Lower leg skin (tissue), 4 donors: ENCODE measurements around the gene LOXL3. TPM values are rescaled to one million over a fixed set of nuclear protein-coding genes. Genes with fewer than 3 reads are reported as not detected.

Experiments used
- DNase-seq, 2 donors: peaks; one replicate each; pipeline ENCODE4 v3.0.0-alpha.2; 2019; ENCODE audit warnings: low spot score in 2 of 2
- H3K4me3 ChIP-seq: fragments of 200-600 bp; sonication (generic); 2 replicates; pipeline ENCODE4 v1.5.1; 2017; ENCODE audit warnings: mild to moderate bottlenecking, low read depth; ENCODE audit not compliant: poor library complexity, severe bottlenecking
- POLR2A ChIP-seq, 2 donors: fragments of 450-650 bp; IDR thresholded peaks; one replicate each; pipeline ENCODE4 v1.6.1; 2016 to 2017; ENCODE audit warnings: antibody characterized with exemption in 2 of 2, mild to moderate bottlenecking in 1 of 2, moderate library complexity in 1 of 2
- WGBS, 2 donors: methylation state at CpG; one replicate each; pipeline ENCODE4 v1.1.5; 2018; 5-methylcytosine and 5-hydroxymethylcytosine counted together
- intact Hi-C: fragments of 100-400 bp; cut with DNase I; formaldehyde crosslinking; loops from one replicate; pipeline ENCODE4 v1.15.0; 2023; ENCODE audit warnings: low total_unique reads
- total RNA-seq, 4 donors: library from RNA; depleted of rRNA; stranded (reverse); fragments of >200 nt; gene quantifications; one replicate each; pipeline ENCODE4 v1.1.0, GENCODE V29; 2016
- TF ChIP-seq, protein P1 (sequence below), 3 donors: fragments of 450-650 bp; IDR thresholded peaks; one replicate each; pipeline ENCODE4 v1.5.1; 2016; ENCODE audit warnings: antibody characterized with exemption in 3 of 3, mild to moderate bottlenecking in 3 of 3, moderate library complexity in 2 of 3

The LOXL3 gene
- total RNA-seq, 4 donors from 2014 or later: 0.17 to 2.5 (median 1.4) TPM

DNA sequence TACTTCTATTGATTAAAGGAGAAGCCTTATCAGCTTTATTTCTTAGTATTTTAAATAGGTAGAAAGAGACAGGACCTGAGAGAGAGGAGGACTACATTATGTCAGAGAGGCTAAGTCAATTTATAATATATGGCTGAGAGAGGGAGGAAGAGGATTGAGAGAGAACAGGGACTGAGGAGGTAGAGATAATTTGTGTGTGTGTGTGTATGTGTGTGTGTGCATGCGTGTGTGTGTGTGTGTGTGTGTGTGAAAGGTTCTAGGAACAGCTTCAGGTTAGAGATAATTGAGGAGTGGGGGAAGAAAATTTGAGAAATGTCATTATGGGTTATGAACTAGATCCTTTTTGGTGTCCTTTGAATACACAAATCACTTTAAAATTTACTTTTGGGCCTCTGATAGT, 15.9 kb upstream of the LOXL3 start:
- 38 to 69% methylated on average over 1 of the region's 1 CpG for WGBS, 2 donors
- H3K4me3 ChIP-seq: no peak overlapping the region
- no peak for DNase-seq
- intact Hi-C loops: no loop called here
- no peak for TF ChIP-seq POLR2A (IDR thresholded peaks at IDR 0.05)
- TF ChIP-seq, protein P1, sequence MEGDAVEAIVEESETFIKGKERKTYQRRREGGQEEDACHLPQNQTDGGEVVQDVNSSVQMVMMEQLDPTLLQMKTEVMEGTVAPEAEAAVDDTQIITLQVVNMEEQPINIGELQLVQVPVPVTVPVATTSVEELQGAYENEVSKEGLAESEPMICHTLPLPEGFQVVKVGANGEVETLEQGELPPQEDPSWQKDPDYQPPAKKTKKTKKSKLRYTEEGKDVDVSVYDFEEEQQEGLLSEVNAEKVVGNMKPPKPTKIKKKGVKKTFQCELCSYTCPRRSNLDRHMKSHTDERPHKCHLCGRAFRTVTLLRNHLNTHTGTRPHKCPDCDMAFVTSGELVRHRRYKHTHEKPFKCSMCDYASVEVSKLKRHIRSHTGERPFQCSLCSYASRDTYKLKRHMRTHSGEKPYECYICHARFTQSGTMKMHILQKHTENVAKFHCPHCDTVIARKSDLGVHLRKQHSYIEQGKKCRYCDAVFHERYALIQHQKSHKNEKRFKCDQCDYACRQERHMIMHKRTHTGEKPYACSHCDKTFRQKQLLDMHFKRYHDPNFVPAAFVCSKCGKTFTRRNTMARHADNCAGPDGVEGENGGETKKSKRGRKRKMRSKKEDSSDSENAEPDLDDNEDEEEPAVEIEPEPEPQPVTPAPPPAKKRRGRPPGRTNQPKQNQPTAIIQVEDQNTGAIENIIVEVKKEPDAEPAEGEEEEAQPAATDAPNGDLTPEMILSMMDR (IDR thresholded peaks at IDR 0.05): no peak

DNA sequence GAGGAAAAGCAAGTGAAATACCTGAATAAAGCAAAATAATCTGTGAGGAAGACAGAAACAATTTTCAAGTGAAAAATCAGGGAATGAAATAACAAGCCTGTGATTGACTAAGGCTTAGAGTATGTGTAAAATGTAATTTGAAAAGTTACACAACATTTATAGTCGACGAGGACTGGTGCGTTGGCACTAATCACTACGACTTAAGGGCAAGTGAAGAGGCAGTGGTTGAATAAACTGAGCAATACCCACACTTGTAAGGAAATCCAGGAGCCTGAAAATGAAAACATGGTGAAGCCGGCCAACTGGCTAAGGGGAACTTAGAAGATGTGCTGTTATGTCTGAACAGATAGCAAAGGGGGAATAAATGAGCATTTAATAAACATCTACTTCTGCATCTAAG, 14.1 kb upstream of the LOXL3 start:
- intact Hi-C loops: no loop called here
- no peak for DNase-seq
- WGBS, 2 donors: 56 to 60% methylated on average over 5 of the region's 5 CpGs
- TF ChIP-seq POLR2A (IDR thresholded peaks at IDR 0.05): no peak
- TF ChIP-seq, protein P1 (IDR thresholded peaks at IDR 0.05): no peak
- H3K4me3 ChIP-seq: no peak overlapping the region

DNA sequence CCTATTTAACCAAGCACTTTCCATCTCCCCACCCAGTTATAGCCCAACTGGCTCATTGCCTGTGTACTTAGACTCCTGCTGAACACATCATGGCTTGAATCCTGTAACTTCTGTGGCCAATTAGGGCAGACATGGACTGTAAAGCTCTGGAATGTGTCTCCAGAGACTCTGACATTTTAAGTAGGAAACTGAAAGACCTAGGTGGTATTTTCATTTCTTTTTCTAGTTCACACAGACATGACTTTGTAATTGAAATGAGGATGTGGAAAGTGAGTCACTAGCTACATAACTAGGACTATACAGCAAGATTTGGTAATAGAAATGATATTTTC, 13.0 kb upstream of the LOXL3 start:
- TF ChIP-seq POLR2A (IDR thresholded peaks at IDR 0.05): no peak
- TF ChIP-seq, protein P1 (IDR thresholded peaks at IDR 0.05): no peak

DNA sequence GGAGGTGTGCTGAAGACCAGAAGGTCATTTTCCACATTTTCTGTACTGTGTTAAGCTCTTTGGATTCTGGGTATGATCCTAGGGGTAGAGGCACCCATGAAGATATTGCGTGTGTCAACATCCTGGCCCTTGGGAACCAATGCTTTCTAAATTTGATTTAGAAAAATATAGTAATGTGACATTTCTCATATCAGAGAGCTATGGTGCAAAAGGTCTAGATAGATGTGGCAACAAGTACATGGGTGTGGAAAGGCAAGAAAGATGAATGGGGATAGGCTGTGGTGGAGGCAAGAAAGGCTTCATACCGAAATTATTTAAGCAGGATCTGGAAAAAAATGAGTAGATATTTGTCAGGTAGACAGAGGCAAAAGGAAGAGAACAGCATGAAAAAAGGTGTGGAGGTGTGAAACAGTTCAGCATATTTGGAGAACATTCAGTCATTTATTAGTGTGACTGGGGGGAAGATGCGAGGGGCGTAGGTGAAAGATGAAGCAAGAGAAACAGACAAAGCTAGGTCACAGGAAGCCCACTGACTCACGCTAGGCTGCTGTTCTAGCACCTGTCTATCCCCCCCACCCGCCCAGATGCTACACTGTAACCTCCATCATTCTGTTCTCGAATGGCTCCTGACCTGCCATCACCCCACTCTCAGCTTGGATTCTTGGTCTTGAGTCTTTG, 12.5 kb upstream of the LOXL3 start:
- no peak for TF ChIP-seq POLR2A (IDR thresholded peaks at IDR 0.05)
- TF ChIP-seq, protein P1 (IDR thresholded peaks at IDR 0.05): no peak
- DNase-seq: peak in 1 of 2 donors; percentile 29
- no peak overlapping the region for H3K4me3 ChIP-seq
- intact Hi-C loops: no loop called here
- 76 to 80% methylated on average over 7 of the region's 7 CpGs for WGBS, 2 donors

More for the DNA sequence above, 13.0 kb upstream of the LOXL3 start:
- H3K4me3 ChIP-seq: no peak overlapping the region
- intact Hi-C loops: no loop called here
- DNase-seq: no peak

DNA sequence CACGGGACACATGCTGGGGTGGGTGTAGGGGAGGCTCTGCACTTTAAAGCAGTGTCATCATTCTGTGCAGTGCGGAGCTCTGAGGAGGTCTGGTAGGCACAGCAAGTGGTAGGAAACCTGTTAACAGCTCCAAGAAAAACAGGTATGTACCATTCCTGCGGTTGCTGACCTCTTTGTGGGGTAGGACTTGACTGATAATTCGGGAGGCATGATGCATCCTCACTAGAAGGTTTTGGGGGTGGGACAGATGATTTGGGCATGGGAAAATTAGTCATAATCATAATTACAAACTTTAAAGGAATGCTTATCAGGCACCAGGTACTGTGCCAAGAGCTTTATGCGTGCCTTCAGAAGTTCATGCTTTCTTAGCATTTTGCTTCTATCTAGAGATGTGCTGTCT, 10.5 kb upstream of the LOXL3 start:
- WGBS, 2 donors: 73 to 79% methylated on average over 5 of the region's 5 CpGs
- no peak for TF ChIP-seq POLR2A (IDR thresholded peaks at IDR 0.05)
- TF ChIP-seq, protein P1 (IDR thresholded peaks at IDR 0.05): no peak
- intact Hi-C loops: no loop called here
- no peak overlapping the region for H3K4me3 ChIP-seq
- DNase-seq: peak in 1 of 2 donors; percentile 21
